A549 (cell line): ENCODE data around the gene CADM4. TPM values are rescaled to one million over a fixed set of nuclear protein-coding genes. Genes with fewer than 3 reads are reported as not detected.

ENCODE experiments used
- ATAC-seq, 2 experiments: fragments of 200-7000 bp in 1 of 2; fragments of >200 bp in 1 of 2; cut with Nextera tagmentation in 1 of 2; cut with Tn5 transposase in 1 of 2; 3 replicates each; pipeline versions ENCODE4 v1.8.0 to v1.9.1; 2018 to 2020; ENCODE audit warnings: mild to moderate bottlenecking in 1 of 2, moderate library complexity in 1 of 2
- CTCF ChIA-PET: fragments of 300-600 bp; sonication (Branson Sonifier 250); formaldehyde crosslinking; extraction: SDS; loops from one replicate; lab custom pipeline; 2021; ENCODE audit warnings: antibody characterized with exemption, inconsistent platforms; lab: Yijun Ruan, JAX
- POLR2A ChIA-PET: fragments of 350-600 bp; formaldehyde crosslinking; extraction: SDS; loops from one replicate; lab custom pipeline; 2021; ENCODE audit warnings: antibody characterized with exemption, inconsistent platforms; lab: Yijun Ruan, JAX
- DNase-seq, 2 experiments: peaks; one replicate each; pipeline versions ENCODE4 v3.0.0 to v3.0.0-alpha.2; 2011 to 2016; ENCODE audit warnings: low read depth in 1 of 2, low spot score in 1 of 2
- FAIRE-seq: peaks from 2 replicates; lab custom pipeline; 2011; peaks lifted over from hg19 to GRCh38; lab: Jason Lieb, UNC
- H3K27ac ChIP-seq, 2 experiments: fragments of >200 bp; sonication (Bioruptor Twin); formaldehyde crosslinking; 3 replicates each; pipeline ENCODE4 v1.5.1; 2016 to 2017
- H3K4me1 ChIP-seq: fragments of >200 bp; sonication (Bioruptor Twin); formaldehyde crosslinking; 3 replicates; pipeline ENCODE4 v1.6.1; 2016
- H3K4me2 ChIP-seq: fragments of >200 bp; sonication (Bioruptor Twin); formaldehyde crosslinking; 3 replicates; pipeline ENCODE4 v1.6.1; 2016
- H3K4me3 ChIP-seq: fragments of >200 bp; sonication (Bioruptor Twin); formaldehyde crosslinking; 3 replicates; pipeline ENCODE4 v1.5.1; 2016
- H3K9me3 ChIP-seq: fragments of >200 bp; sonication (Bioruptor Twin); formaldehyde crosslinking; 3 replicates; pipeline ENCODE4 v1.6.1; 2016
- BHLHE40 ChIP-seq: IDR thresholded peaks from 2 replicates; pipeline ENCODE4 v1.6.1; 2012; ENCODE audit warnings: low read depth, low read length, inconsistent platforms
- CBX8 ChIP-seq: fragments of 200-600 bp; sonication (generic); IDR thresholded peaks from 2 replicates; pipeline ENCODE4 v1.6.1; 2016
- CEBPB ChIP-seq, 2 experiments: fragments of >200 bp in 1 of 2; sonication (Bioruptor Twin) in 1 of 2; formaldehyde crosslinking in 1 of 2; IDR thresholded peaks; 2 replicates each; pipeline ENCODE4 v1.6.1; 2012 to 2016
- CHD4 ChIP-seq: fragments of 200-600 bp; sonication (generic); IDR thresholded peaks from 2 replicates; pipeline ENCODE4 v1.6.1; 2016; ENCODE audit warnings: antibody characterized with exemption, mild to moderate bottlenecking, borderline replicate concordance
- EHF ChIP-seq: fragments of 250-450 bp; sonication (Bioruptor Pico); IDR thresholded peaks from 2 replicates; pipeline ENCODE4 v1.5.0; 2020; ENCODE audit warnings: mild to moderate bottlenecking
- EHMT2 ChIP-seq: fragments of 200-600 bp; sonication (generic); IDR thresholded peaks from 2 replicates; pipeline ENCODE4 v1.6.1; 2016; ENCODE audit warnings: antibody characterized with exemption, low read depth, mild to moderate bottlenecking, moderate library complexity
- EP300 ChIP-seq, 2 experiments: fragments of >200 bp; sonication (Bioruptor Twin); formaldehyde crosslinking; IDR thresholded peaks; 2 replicates in 1 of 2; 3 replicates in 1 of 2; pipeline ENCODE4 v1.6.1; 2016 to 2017
- ESRRA ChIP-seq: fragments of 150-350 bp; IDR thresholded peaks from 2 replicates; pipeline ENCODE4 v1.6.1; 2014; ENCODE audit warnings: mild to moderate bottlenecking, low read length, borderline replicate concordance
- FOSL2 ChIP-seq, 2 experiments: fragments of 450-650 bp in 1 of 2; fragments of >200 bp in 1 of 2; sonication (Bioruptor Twin) in 1 of 2; formaldehyde crosslinking; IDR thresholded peaks; 2 replicates each; pipeline versions ENCODE4 v1.5.0 to v1.6.1; 2016 to 2020; ENCODE audit warnings: mild to moderate bottlenecking in 1 of 2, moderate library complexity in 1 of 2
- FOXS1 ChIP-seq: fragments of 250-450 bp; sonication (Bioruptor Pico); IDR thresholded peaks from 2 replicates; pipeline ENCODE4 v1.5.0; 2020; ENCODE audit warnings: mild to moderate bottlenecking, moderate library complexity
- GATA3 ChIP-seq: IDR thresholded peaks from 2 replicates; pipeline ENCODE4 v1.6.1; 2012; ENCODE audit warnings: borderline replicate concordance
- HDAC2 ChIP-seq: fragments of 200-600 bp; sonication (generic); IDR thresholded peaks from 2 replicates; pipeline ENCODE4 v1.6.1; 2016
- HEYL ChIP-seq: fragments of 250-450 bp; sonication (Bioruptor Pico); IDR thresholded peaks from 2 replicates; pipeline ENCODE4 v1.8.0; 2021; ENCODE audit warnings: mild to moderate bottlenecking, moderate library complexity
- HOXB13 ChIP-seq: fragments of 250-450 bp; sonication (Bioruptor Pico); IDR thresholded peaks from 2 replicates; pipeline ENCODE4 v1.5.0; 2020; ENCODE audit warnings: low read depth, mild to moderate bottlenecking, moderate library complexity
- MAFK ChIP-seq: fragments of 450-650 bp; IDR thresholded peaks from 2 replicates; pipeline ENCODE4 v1.6.1; 2014; ENCODE audit not compliant: partially characterized antibody
- MAZ ChIP-seq: fragments of 150-350 bp; IDR thresholded peaks from 2 replicates; pipeline ENCODE4 v1.6.1; 2014; ENCODE audit warnings: antibody characterized with exemption, low read depth, low read length, borderline replicate concordance
- MYC ChIP-seq: IDR thresholded peaks from 2 replicates; pipeline ENCODE4 v1.6.1; 2012; ENCODE audit warnings: mild to moderate bottlenecking, inconsistent platforms, low read length, improper control_type of control experiment, borderline replicate concordance
- NR3C1 ChIP-seq: fragments of >200 bp; sonication (Bioruptor Twin); formaldehyde crosslinking; IDR thresholded peaks from 3 replicates; pipeline ENCODE4 v1.6.1; 2017
- PHF8 ChIP-seq: fragments of 200-600 bp; sonication (generic); IDR thresholded peaks from 2 replicates; pipeline ENCODE4 v1.6.1; 2016; ENCODE audit warnings: low read depth, mild to moderate bottlenecking, antibody characterized with exemption, moderate library complexity, borderline replicate concordance
- POLR2AphosphoS2 ChIP-seq: conservative IDR thresholded peaks from 2 replicates; pipeline ENCODE4 v1.6.1; 2012; ENCODE audit warnings: low read length, improper control_type of control experiment, inconsistent platforms
- RARB ChIP-seq: fragments of 250-450 bp; sonication (Bioruptor Pico); IDR thresholded peaks from 2 replicates; pipeline ENCODE4 v1.8.0; 2021; ENCODE audit warnings: mild to moderate bottlenecking, moderate library complexity
- RFX5 ChIP-seq: fragments of 450-650 bp; IDR thresholded peaks from 2 replicates; pipeline ENCODE4 v1.7.1; 2014; ENCODE audit warnings: antibody characterized with exemption, mild to moderate bottlenecking, moderate library complexity
- SMC3 ChIP-seq: fragments of >200 bp; sonication (Bioruptor Twin); formaldehyde crosslinking; IDR thresholded peaks from 3 replicates; pipeline ENCODE4 v1.6.1; 2018; ENCODE audit warnings: inconsistent platforms
- SREBF2 ChIP-seq: fragments of 450-650 bp; IDR thresholded peaks from 2 replicates; pipeline ENCODE4 v1.6.1; 2014; ENCODE audit warnings: mild to moderate bottlenecking, moderate library complexity
- TFCP2L1 ChIP-seq: fragments of 250-450 bp; sonication (Bioruptor Pico); IDR thresholded peaks from 2 replicates; pipeline ENCODE4 v1.5.0; 2021; ENCODE audit warnings: mild to moderate bottlenecking
- TP53 ChIP-seq: fragments of 250-450 bp; sonication (Bioruptor Pico); IDR thresholded peaks from 2 replicates; pipeline ENCODE4 v1.5.0; 2021; ENCODE audit warnings: mild to moderate bottlenecking, moderate library complexity
- ZFP36 ChIP-seq: fragments of 450-650 bp; IDR thresholded peaks from 2 replicates; pipeline ENCODE4 v1.6.1; 2014; ENCODE audit warnings: borderline replicate concordance; ENCODE audit not compliant: partially characterized antibody
- WGBS: methylation state at CpG from one replicate; pipeline ENCODE4 v1.1.6; 2017; ENCODE audit errors: missing lambda C conversion rate; 5-methylcytosine and 5-hydroxymethylcytosine counted together
- polyA plus RNA-seq, 4 experiments: library from polyadenylated mRNA; depleted of rRNA in 3 of 4; stranded (reverse); fragments of >200 nt; fragmentation: RNase III in 1 of 4; extraction: RNeasy Plus Mini Kit Qiagen cat#74134 plus additional on column Dnase treatment in 1 of 4; gene quantifications; 2 replicates in 3 of 4; 3 replicates in 1 of 4; pipeline ENCODE4 v1.2.3, GENCODE V29; 2011 to 2017
- TF ChIP-seq, protein P1 (sequence below): fragments of >200 bp; sonication (Bioruptor Twin); formaldehyde crosslinking; IDR thresholded peaks from 3 replicates; pipeline ENCODE4 v1.5.1; 2016
- TF ChIP-seq, protein P2 (sequence below): fragments of >200 bp; sonication (Bioruptor Twin); formaldehyde crosslinking; IDR thresholded peaks from 3 replicates; pipeline ENCODE4 v1.6.1; 2016
- TF ChIP-seq, protein P3 (sequence below): fragments of >200 bp; sonication (Bioruptor Twin); formaldehyde crosslinking; IDR thresholded peaks from 2 replicates; pipeline ENCODE4 v1.6.1; 2016
- TF ChIP-seq, protein P4 (sequence below): IDR thresholded peaks from 2 replicates; pipeline ENCODE4 v1.6.1; 2012; ENCODE audit warnings: low read depth, borderline replicate concordance
- TF ChIP-seq, protein P5 (sequence below): IDR thresholded peaks from 2 replicates; pipeline ENCODE4 v1.6.1; 2012

CADM4 gene
- polyA plus RNA-seq, 2 of the 4 experiments (the other 2 are of a cell fraction): 4.2 to 9.2 TPM

DNA sequence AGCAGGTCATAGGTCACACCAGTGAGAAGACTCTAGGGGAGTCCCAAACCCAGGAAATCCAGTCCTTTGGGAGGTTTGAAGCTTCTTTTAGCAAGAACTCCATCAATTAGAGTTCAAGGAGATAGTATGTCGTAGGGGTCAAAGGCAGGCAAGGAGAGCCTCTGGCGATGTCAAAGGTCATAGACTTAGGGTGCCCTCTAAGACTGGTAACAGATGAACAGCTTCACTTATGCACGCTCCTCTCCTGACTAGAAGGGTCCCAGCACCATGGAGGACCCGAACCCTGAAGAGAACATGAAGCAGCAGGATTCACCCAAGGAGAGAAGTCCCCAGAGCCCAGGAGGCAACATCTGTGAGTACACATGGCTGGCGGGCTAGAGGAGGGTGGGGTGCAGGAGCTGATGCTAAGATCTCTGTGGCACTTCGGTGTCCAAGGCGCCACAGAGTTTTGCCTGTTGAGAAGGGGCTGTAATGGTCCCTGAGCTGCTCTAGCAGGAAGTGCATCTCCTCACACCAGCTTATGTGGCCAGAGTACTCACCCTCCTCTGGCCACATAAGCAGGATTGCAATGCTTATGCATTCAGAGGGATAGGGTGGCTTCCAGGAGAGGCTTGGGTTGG is 42.7 kb downstream of the CADM4 start:
- no peak for DNase-seq
- WGBS: 49% methylated on average over 7 of the region's 7 CpGs
- 0 out of 2 replicates have a peak, but pooled peaks have one; percentile 5 for TF ChIP-seq PHF8
- no peak for TF ChIP-seq HEYL (CRISPR knock-in tag)
- no peak for TF ChIP-seq POLR2AphosphoS2
- no peak for TF ChIP-seq GATA3
- TF ChIP-seq, protein P1, sequence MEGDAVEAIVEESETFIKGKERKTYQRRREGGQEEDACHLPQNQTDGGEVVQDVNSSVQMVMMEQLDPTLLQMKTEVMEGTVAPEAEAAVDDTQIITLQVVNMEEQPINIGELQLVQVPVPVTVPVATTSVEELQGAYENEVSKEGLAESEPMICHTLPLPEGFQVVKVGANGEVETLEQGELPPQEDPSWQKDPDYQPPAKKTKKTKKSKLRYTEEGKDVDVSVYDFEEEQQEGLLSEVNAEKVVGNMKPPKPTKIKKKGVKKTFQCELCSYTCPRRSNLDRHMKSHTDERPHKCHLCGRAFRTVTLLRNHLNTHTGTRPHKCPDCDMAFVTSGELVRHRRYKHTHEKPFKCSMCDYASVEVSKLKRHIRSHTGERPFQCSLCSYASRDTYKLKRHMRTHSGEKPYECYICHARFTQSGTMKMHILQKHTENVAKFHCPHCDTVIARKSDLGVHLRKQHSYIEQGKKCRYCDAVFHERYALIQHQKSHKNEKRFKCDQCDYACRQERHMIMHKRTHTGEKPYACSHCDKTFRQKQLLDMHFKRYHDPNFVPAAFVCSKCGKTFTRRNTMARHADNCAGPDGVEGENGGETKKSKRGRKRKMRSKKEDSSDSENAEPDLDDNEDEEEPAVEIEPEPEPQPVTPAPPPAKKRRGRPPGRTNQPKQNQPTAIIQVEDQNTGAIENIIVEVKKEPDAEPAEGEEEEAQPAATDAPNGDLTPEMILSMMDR: no peak
- peaks cover 19% of the 10 kb centered on the region for H3K4me1 ChIP-seq
- no peak for ATAC-seq
- ChIA-PET POLR2A (interaction anchor here (0.9 to 2.5 kb wide), 4 partner anchors 8 to 72 kb away, joined by 3 to 17 read pairs (median 8); partner anchors contain the start of genes PINLYP and XRCC1), CTCF (interaction anchor here (0.7 to 4.6 kb wide), 12 partner anchors 10 to 188 kb away, joined by 3 to 44 read pairs (median 5); partner anchors contain the start of gene XRCC1)
- no peak for FAIRE-seq
- no peaks in the 10 kb centered on the region for H3K9me3 ChIP-seq
- peak overlapping the region; percentile 60 for H3K4me3 ChIP-seq
- peak overlapping the region; percentile 86 to 88 for H3K27ac ChIP-seq
- peak overlapping the region; percentile 87 for H3K4me2 ChIP-seq

DNA sequence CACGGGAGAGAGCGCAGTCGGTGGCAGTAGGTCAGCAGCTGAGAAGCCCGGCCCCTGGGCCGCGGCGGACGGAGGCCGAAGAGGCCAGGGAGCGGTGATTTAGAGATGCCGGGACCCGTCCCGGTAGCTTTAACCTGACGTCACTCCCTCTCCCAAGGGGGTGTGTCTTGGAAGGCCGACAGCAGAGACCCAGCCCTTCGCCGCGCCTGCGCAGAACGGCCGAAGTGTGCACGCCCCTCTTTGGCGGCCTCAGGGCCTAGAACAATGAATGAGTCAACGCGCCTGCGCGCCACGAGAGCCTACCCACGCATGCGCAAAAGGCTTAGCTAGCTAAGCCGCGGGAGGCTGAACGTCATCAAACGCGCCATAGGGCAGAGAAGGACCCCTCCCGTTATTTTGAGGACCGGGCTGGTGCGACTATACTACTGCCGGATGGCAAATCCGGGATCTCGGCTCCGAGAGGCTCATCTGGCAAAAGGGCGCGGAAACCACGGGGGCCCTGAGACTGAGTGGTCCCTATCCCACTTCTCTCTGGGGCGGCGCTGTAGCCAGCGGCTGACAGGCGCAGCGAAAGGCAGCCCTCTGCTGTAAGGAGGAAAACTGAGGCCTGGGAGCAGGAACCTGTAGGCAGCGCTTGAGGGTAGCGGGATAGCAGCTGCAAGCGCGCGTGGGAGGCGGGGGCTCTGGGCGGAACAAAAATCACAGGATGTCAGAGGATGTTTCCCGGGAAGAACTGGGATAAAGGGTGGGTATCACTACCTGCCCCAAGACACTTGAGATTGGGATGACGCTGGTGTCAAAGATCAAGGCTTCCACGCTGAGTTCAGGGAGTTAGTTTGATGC is 43.4 kb downstream of the CADM4 start, which contains the start of the genes IRGQ and ZNF576:
TSS of gene IRGQ (minus strand) at position 136 of the 843 bp plus-strand sequence. CDS start 796 bp downstream, outside the sequence.
TSS of gene ZNF576 (plus strand) at position 597 of the 843 bp plus-strand sequence. CDS start 514 bp downstream, outside the sequence.
- peak within 1 kb of the TSS; percentile 66 for H3K4me3 ChIP-seq
- peak within 1 kb of the TSS; percentile 96 for H3K4me2 ChIP-seq
- peaks cover 19% of the 10 kb centered on the region for H3K4me1 ChIP-seq
- ChIA-PET POLR2A (interaction anchor here (0.7 to 2.5 kb wide), 8 partner anchors 9 to 92 kb away, joined by 3 to 21 read pairs (median 4); partner anchors contain the start of genes PHLDB3, PINLYP, XRCC1 and ZNF575), CTCF (interaction anchor here (0.7 to 4.6 kb wide), 18 partner anchors 10 to 492 kb away, joined by 3 to 51 read pairs (median 5); partner anchors contain the start of gene ZNF575)
- DNase-seq (peak; percentile 99 to 100), FAIRE-seq (peak; percentile 99), ATAC-seq (peak; percentile 88 to 89)
- H3K9me3 ChIP-seq: no peaks in the 10 kb centered on the region
- under 1% methylated on average over 45 of the region's 60 CpGs for WGBS
- peak within 1 kb of the TSS; percentile 86 to 88 for H3K27ac ChIP-seq
- TF ChIP-seq EHMT2: no peak
- TF ChIP-seq, protein P2, sequence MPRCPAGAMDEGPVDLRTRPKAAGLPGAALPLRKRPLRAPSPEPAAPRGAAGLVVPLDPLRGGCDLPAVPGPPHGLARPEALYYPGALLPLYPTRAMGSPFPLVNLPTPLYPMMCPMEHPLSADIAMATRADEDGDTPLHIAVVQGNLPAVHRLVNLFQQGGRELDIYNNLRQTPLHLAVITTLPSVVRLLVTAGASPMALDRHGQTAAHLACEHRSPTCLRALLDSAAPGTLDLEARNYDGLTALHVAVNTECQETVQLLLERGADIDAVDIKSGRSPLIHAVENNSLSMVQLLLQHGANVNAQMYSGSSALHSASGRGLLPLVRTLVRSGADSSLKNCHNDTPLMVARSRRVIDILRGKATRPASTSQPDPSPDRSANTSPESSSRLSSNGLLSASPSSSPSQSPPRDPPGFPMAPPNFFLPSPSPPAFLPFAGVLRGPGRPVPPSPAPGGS: peak; percentile 37; the same call in 2 of the 3 replicates
- no peak for TF ChIP-seq CBX8
- TF ChIP-seq TFCP2L1 (CRISPR knock-in tag): no peak
- TF ChIP-seq, protein P3, sequence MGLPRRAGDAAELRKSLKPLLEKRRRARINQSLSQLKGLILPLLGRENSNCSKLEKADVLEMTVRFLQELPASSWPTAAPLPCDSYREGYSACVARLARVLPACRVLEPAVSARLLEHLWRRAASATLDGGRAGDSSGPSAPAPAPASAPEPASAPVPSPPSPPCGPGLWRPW: no peak
- TF ChIP-seq RFX5: 0 out of 2 replicates have a peak, but pooled peaks have one; percentile 35
- TF ChIP-seq MYC: no peak; the same call in 1 of the 2 replicates
- TF ChIP-seq, protein P4, sequence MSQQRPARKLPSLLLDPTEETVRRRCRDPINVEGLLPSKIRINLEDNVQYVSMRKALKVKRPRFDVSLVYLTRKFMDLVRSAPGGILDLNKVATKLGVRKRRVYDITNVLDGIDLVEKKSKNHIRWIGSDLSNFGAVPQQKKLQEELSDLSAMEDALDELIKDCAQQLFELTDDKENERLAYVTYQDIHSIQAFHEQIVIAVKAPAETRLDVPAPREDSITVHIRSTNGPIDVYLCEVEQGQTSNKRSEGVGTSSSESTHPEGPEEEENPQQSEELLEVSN: no peak
- TF ChIP-seq HOXB13 (CRISPR knock-in tag): no peak
- no peak for TF ChIP-seq ZFP36
- TF ChIP-seq SMC3: peak; percentile 39; the same call in 1 of the 3 replicates
- TF ChIP-seq FOXS1: no peak
- TF ChIP-seq MAZ: no peak
- TF ChIP-seq, protein P5, sequence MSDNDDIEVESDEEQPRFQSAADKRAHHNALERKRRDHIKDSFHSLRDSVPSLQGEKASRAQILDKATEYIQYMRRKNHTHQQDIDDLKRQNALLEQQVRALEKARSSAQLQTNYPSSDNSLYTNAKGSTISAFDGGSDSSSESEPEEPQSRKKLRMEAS: peak; percentile 54; the same call in 1 of the 2 replicates
- TF ChIP-seq NR3C1: no peak
- TF ChIP-seq TP53 (CRISPR knock-in tag): no peak
- no peak for TF ChIP-seq EP300 (IDR thresholded peaks at IDR 0.05)
- no peak for TF ChIP-seq HDAC2
- 0 out of 2 replicates have a peak, but pooled peaks have one; percentile 42 for TF ChIP-seq EHF
- TF ChIP-seq FOSL2 (IDR thresholded peaks at IDR 0.05): no peak
- TF ChIP-seq FOSL2 (CRISPR knock-in tag; IDR thresholded peaks at IDR 0.05): peak; percentile 61
- TF ChIP-seq SREBF2: no peak
- TF ChIP-seq ESRRA: peak; percentile 46
- TF ChIP-seq CHD4: no peak
- TF ChIP-seq BHLHE40: no peak
- TF ChIP-seq CEBPB (IDR thresholded peaks at IDR 0.05): no peak
- no peak for TF ChIP-seq RARB (CRISPR knock-in tag)
- no peak for TF ChIP-seq MAFK
